T-helper 1 cell treated with Interleukin-12 subunit alpha and Interleukin-12 subunit beta and Interleukin-4 antibody, amounts not matched to agents 30 μg/mL and 1 μg/mL, for 36 hours (primary cell): ENCODE results near the gene CRYGS.
"Not testable (repeated sequence)": the region's sequence is repeated elsewhere in the genome, so short reads cannot be mapped to it uniquely, and the experiment has no call there.

ENCODE experiments used
- H3K27ac Mint-ChIP-seq: one replicate; pipeline ENCODE4 v1.8.0; 2021; ENCODE audit warnings: mild to moderate bottlenecking, mixed read lengths
- H3K27me3 Mint-ChIP-seq: one replicate; pipeline ENCODE4 v1.8.0; 2021; ENCODE audit warnings: low read depth, mixed read lengths
- H3K36me3 Mint-ChIP-seq: one replicate; pipeline ENCODE4 v1.8.0; 2021; ENCODE audit warnings: low read depth, mixed read lengths
- H3K4me1 Mint-ChIP-seq: one replicate; pipeline ENCODE4 v1.8.0; 2021; ENCODE audit warnings: low read depth, mixed read lengths
- H3K4me3 Mint-ChIP-seq: one replicate; pipeline ENCODE4 v1.8.0; 2021; ENCODE audit warnings: mild to moderate bottlenecking, moderate library complexity, mixed read lengths
- H3K9me3 Mint-ChIP-seq: one replicate; pipeline ENCODE4 v1.8.0; 2021; ENCODE audit warnings: mixed read lengths

Gene CRYGS

GRCh38 chr3:186502966-186503712 lies 41.0 kb downstream of the CRYGS start:
- no peak overlapping the region for H3K27ac Mint-ChIP-seq
- no peaks in the 10 kb centered on the region for H3K36me3 Mint-ChIP-seq
- H3K4me1 Mint-ChIP-seq: peaks cover 8% of the 10 kb centered on the region
- H3K4me3 Mint-ChIP-seq: peak overlapping the region; percentile 9
- peaks cover 4% of the 10 kb centered on the region for H3K9me3 Mint-ChIP-seq
- H3K27me3 Mint-ChIP-seq: peaks cover 13% of the 10 kb centered on the region

- Mint-ChIP-seq H3K27me3 (peaks cover 13% of the 10 kb centered on the region), H3K4me3 (peak overlapping the region; percentile 9), H3K27ac (no peak overlapping the region), H3K36me3 (no peaks in the 10 kb centered on the region), H3K9me3 (peaks cover 4% of the 10 kb centered on the region), H3K4me1 (peaks cover 8% of the 10 kb centered on the region)
Observed at GRCh38 chr3:186502138-186502948, 41.8 kb downstream of the CRYGS start.

- peaks cover 13% of the 10 kb centered on the region for H3K27me3 Mint-ChIP-seq
Observed at GRCh38 chr3:186499949-186500348, 44.2 kb downstream of the CRYGS start.

GRCh38 chr3:186498022-186498421 lies 46.2 kb downstream of the CRYGS start:
- H3K36me3 Mint-ChIP-seq, H3K9me3 Mint-ChIP-seq, H3K4me3 Mint-ChIP-seq, H3K4me1 Mint-ChIP-seq, H3K27ac Mint-ChIP-seq: not testable (repeated sequence)
- peaks cover 11% of the 10 kb centered on the region for H3K27me3 Mint-ChIP-seq

More at GRCh38 chr3:186499949-186500348, 44.2 kb downstream of the CRYGS start:
- not testable (repeated sequence) for H3K27ac Mint-ChIP-seq, H3K9me3 Mint-ChIP-seq, H3K4me1 Mint-ChIP-seq, H3K36me3 Mint-ChIP-seq, H3K4me3 Mint-ChIP-seq

GRCh38 chr3:186497608-186498007 lies 46.6 kb downstream of the CRYGS start:
- Mint-ChIP-seq H3K9me3 (peaks cover 4% of the 10 kb centered on the region), H3K4me3 (no peak overlapping the region), H3K27ac (no peak overlapping the region), H3K4me1 (peaks cover under 1% of the 10 kb centered on the region), H3K36me3 (no peaks in the 10 kb centered on the region), H3K27me3 (peaks cover 7% of the 10 kb centered on the region)

GRCh38 chr3:186496635-186497034 lies 47.5 kb downstream of the CRYGS start:
- Mint-ChIP-seq H3K27ac (no peak overlapping the region), H3K9me3 (peaks cover 4% of the 10 kb centered on the region), H3K4me1 (no peaks in the 10 kb centered on the region), H3K27me3 (peaks cover 7% of the 10 kb centered on the region), H3K36me3 (no peaks in the 10 kb centered on the region), H3K4me3 (no peak overlapping the region)

- H3K9me3 Mint-ChIP-seq: peaks cover 4% of the 10 kb centered on the region
- H3K4me3 Mint-ChIP-seq: no peak overlapping the region
- H3K27me3 Mint-ChIP-seq: peaks cover 10% of the 10 kb centered on the region
- H3K36me3 Mint-ChIP-seq: no peaks in the 10 kb centered on the region
- no peaks in the 10 kb centered on the region for H3K4me1 Mint-ChIP-seq
- H3K27ac Mint-ChIP-seq: no peak overlapping the region
Observed at GRCh38 chr3:186496016-186496415, 48.2 kb downstream of the CRYGS start.

GRCh38 chr3:186493525-186494255 lies 50.5 kb downstream of the CRYGS start:
- Mint-ChIP-seq H3K9me3 (peaks cover under 1% of the 10 kb centered on the region), H3K4me1 (peaks cover 1% of the 10 kb centered on the region), H3K4me3 (no peak overlapping the region), H3K27ac (no peak overlapping the region), H3K27me3 (peaks cover 6% of the 10 kb centered on the region), H3K36me3 (no peaks in the 10 kb centered on the region)

GRCh38 chr3:186492385-186492984 lies 51.7 kb downstream of the CRYGS start:
- H3K27me3 Mint-ChIP-seq: peaks cover 6% of the 10 kb centered on the region
- H3K9me3 Mint-ChIP-seq: no peaks in the 10 kb centered on the region
- H3K36me3 Mint-ChIP-seq: no peaks in the 10 kb centered on the region
- no peak overlapping the region for H3K4me3 Mint-ChIP-seq
- H3K27ac Mint-ChIP-seq: no peak overlapping the region
- peaks cover 3% of the 10 kb centered on the region for H3K4me1 Mint-ChIP-seq

GRCh38 chr3:186489507-186489906 lies 54.7 kb downstream of the CRYGS start:
- Mint-ChIP-seq H3K27me3 (peaks cover 6% of the 10 kb centered on the region), H3K4me1 (peaks cover 3% of the 10 kb centered on the region), H3K27ac (no peak overlapping the region), H3K4me3 (no peak overlapping the region), H3K36me3 (no peaks in the 10 kb centered on the region), H3K9me3 (no peaks in the 10 kb centered on the region)
